Fibroblast of the aortic adventitia (primary cell): ENCODE data around the gene GIMAP1. TPM values are rescaled to one million over a fixed set of nuclear protein-coding genes. Genes with fewer than 3 reads are reported as not detected.

Experiments used
- DNase-seq: peaks from one replicate; pipeline ENCODE4 v3.0.0-alpha.2; 2010; ENCODE audit warnings: low read depth
- H3K4me3 ChIP-seq: 2 replicates; pipeline ENCODE4 v1.5.1; 2011; ENCODE audit warnings: low read depth, mild to moderate bottlenecking, control low read depth, low read length, moderate library complexity
- total RNA-seq: library from RNA; depleted of rRNA; stranded (reverse); fragments of >200 nt; gene quantifications from 2 replicates; pipeline ENCODE4 v1.2.3, GENCODE V29; 2012; ENCODE audit warnings: low replicate concordance
- TF ChIP-seq, protein P1 (sequence below): IDR thresholded peaks from 2 replicates; pipeline ENCODE4 v1.5.1; 2011; ENCODE audit warnings: mild to moderate bottlenecking, low read length, control low read depth, inconsistent platforms; ENCODE audit not compliant: insufficient read depth

Gene GIMAP1
- total RNA-seq, 1 donor, result not detected

- DNase-seq, result no peak
- no peak overlapping the region for H3K4me3 ChIP-seq
- TF ChIP-seq, protein P1, sequence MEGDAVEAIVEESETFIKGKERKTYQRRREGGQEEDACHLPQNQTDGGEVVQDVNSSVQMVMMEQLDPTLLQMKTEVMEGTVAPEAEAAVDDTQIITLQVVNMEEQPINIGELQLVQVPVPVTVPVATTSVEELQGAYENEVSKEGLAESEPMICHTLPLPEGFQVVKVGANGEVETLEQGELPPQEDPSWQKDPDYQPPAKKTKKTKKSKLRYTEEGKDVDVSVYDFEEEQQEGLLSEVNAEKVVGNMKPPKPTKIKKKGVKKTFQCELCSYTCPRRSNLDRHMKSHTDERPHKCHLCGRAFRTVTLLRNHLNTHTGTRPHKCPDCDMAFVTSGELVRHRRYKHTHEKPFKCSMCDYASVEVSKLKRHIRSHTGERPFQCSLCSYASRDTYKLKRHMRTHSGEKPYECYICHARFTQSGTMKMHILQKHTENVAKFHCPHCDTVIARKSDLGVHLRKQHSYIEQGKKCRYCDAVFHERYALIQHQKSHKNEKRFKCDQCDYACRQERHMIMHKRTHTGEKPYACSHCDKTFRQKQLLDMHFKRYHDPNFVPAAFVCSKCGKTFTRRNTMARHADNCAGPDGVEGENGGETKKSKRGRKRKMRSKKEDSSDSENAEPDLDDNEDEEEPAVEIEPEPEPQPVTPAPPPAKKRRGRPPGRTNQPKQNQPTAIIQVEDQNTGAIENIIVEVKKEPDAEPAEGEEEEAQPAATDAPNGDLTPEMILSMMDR, result no peak
These were observed 17.2 kb downstream of the GIMAP1 start for GRCh38 chr7:150733482-150734095.

GRCh38 chr7:150734254-150734653 lies 17.8 kb downstream of the GIMAP1 start:
- TF ChIP-seq, protein P1, result no peak
- no peak overlapping the region for H3K4me3 ChIP-seq
- no peak for DNase-seq

DNA sequence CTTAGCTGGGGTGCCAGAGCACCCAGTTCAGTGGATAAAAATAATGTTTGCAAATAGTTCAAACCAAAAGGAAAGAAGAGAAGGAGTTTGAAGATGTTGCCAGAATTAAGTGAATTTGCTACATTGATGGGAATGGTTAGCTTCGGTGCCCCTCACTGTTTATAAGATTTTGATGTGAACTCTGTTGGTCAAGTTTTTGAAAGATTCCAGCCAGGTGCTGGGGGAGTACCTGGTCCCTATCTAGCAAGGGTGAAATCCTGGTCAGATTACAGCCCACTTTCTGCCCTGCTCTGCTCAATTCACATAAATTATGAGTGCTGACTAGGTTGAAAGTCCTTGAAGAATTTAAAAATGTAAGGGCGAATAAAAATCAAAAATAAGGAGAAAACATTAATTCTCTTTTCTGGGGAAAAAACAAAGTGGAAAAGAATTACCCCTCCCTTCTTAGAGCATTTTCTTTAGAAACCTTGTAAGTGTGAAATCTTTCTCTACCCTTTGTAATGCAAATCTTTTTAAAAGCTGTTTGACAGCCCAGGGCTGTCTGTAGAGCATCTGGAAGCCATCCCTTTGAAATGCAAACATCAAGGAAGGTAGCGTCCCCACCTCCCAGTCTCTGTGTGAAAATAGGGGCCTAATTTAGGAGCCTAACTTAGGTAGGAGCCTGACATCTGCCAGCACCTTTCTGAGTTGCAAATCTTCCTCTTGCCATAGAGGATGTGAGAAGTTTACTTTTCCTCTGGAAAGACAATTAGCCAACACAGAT lies 19.4 kb downstream of the GIMAP1 start:
- no peak overlapping the region for H3K4me3 ChIP-seq
- TF ChIP-seq, protein P1, result no peak
- DNase-seq, result no peak

DNA sequence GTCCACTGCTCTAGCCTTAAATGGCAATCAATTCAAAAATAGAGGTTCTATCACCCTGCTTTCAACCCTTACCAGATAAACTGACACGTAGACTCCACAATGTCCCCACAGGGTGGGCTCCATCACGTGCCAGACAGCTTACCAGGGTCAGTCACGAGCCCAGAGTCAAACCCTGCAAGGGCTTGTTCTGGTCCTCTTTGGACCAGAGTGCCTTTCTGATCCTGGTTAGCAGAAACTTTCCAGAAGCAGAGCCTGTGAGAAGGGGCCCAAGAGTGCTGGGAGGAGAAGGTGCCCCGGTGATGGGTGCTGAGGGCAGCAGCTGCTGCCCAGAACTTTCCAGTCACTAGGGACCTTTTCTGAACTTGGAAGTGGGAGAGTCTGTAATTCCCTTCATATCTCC lies 20.5 kb downstream of the GIMAP1 start:
- DNase-seq, result no peak
- H3K4me3 ChIP-seq, result no peak overlapping the region
- TF ChIP-seq, protein P1, result no peak

DNA sequence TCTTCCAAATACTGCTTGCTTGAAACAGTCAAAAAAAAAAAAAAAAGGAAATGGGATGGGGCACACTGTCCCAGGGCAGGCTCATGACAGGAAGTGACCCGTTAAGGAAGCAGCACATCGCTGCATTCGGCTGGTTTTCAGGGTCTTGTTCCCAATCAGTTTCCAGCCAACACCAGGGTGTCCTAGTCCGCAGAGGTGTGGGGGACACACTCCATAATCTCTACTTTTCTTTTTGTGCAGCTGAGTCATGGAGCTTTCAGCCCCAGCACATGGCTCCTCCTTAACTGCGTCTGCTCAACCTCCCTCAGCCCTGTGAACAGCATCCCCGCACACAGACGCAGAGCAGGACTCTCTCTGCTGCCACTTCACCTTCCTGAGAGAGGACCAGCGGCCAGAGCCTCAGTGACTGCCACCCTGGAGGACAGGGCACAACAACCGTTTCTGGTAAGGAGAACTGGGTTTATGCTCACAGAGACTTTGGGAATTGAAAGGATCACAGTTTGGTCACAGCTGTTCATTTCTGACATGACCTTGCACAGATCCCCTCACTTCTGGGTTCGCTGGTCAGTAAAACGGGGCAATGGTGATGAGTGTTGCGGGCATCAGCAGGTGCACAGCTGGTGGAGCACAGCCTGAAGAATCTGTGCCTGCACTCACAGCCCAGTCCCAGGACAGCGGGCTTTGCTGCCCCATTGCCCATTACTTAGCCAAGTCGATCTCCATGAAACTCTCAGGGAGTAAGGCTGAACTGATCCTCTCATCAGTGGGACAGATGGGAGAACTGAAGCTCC lies 21.0 kb downstream of the GIMAP1 start, which contains the start of gene GIMAP5:
TSS of gene GIMAP5 (plus strand) at position 154 of the 791 bp plus-strand sequence. CDS start 3,467 bp downstream, outside the sequence.
- TF ChIP-seq, protein P1, result no peak
- H3K4me3 ChIP-seq, result no peak within 1 kb of the TSS
- DNase-seq, result no peak

GRCh38 chr7:150738092-150738491 lies 21.7 kb downstream of the GIMAP1 start:
- no peak overlapping the region for H3K4me3 ChIP-seq
- no peak for DNase-seq
- TF ChIP-seq, protein P1, result no peak
